ENCODE measurements around the gene HCAR2.
"Not testable (repeated sequence)": the region's sequence is repeated elsewhere in the genome, so short reads cannot be mapped to it uniquely, and the experiment has no call there.

Gene HCAR2

GRCh38 chr12:122702890-122703611 is at the start of gene HCAR2:
HCAR2 (minus strand) TSS chr12:122703357; CDS start chr12:122703283, 74 bp downstream.
- H3K4me1 Mint-ChIP-seq, CTCF ChIA-PET, H3K27me3 Mint-ChIP-seq, H3K36me3 Mint-ChIP-seq, H3K4me3 Mint-ChIP-seq, DNase-seq, H3K9me3 Mint-ChIP-seq, H3K27ac Mint-ChIP-seq: not testable (repeated sequence)

DNA sequence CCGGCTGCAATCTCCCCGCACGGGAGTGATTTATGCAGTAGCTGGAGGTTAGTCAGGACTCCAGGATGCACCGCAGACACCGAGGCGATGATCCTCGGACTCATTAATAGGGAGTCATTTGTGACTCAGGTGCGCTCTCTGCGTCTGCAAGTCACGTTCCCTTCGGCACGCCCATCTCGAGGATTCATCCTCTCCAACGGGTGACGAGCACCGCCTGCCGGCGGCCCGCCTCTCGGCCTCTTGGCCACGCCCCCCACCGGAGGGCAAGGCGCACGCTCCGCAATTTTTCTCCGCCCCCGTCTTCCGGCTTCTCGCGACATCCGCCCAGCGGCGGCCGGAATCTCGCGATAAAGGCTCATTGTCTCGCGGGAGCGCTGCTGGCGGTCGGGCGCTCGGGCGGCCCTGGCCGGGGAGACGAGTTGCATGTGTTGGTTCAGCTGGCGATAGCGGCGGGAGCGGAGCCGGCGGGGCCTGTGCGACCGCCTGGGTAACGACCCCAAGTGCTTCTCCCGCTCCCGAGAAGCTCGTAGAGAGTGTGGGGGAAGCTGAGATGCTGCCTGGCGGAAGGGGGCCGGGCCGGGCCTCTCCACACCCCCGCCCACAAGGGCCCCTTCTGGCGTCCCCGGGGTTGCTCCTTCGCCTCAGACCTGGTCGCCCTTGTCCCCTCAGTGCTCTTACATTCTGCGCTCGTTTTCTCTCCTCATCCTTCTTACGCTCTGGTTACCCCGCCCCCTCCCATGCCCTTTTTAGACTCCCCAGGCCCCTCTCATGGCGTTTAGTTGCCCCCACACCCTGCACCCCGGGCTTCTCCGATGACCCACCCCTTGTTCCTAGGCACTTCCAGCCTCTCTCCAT is 49.5 kb upstream of the HCAR2 start, which contains the start of gene DENR:
DENR (plus strand) TSS at position 361 of the 855 bp plus-strand sequence. CDS start 878 bp downstream, outside the sequence.
- Mint-ChIP-seq H3K4me3 (peak within 1 kb of the TSS; percentile 96), H3K27ac (peak within 1 kb of the TSS; percentile 95), H3K4me1 (peaks cover 64% of the 10 kb centered on the region), H3K36me3 (peaks cover 40% of the 10 kb centered on the region), H3K27me3 (no peaks in the 10 kb centered on the region), H3K9me3 (no peaks in the 10 kb centered on the region)
- CTCF ChIA-PET: interaction anchor here (0.6 to 3.0 kb wide), 4 partner anchors 107 to 353 kb away, joined by 3 to 30 read pairs (median 4); partner anchors contain the start of gene ZCCHC8
- DNase-seq: peak; percentile 99

GRCh38 chr12:122750781-122751515 is 47.8 kb upstream of the HCAR2 start:
- CTCF ChIA-PET, DNase-seq, H3K9me3 Mint-ChIP-seq, H3K27me3 Mint-ChIP-seq: not testable (repeated sequence)
- Mint-ChIP-seq H3K36me3 (peaks cover 27% of the 10 kb centered on the region), H3K4me1 (peaks cover 50% of the 10 kb centered on the region), H3K27ac (peak overlapping the region; percentile 70), H3K4me3 (peak overlapping the region; percentile 96)

- Mint-ChIP-seq H3K9me3 (no peaks in the 10 kb centered on the region), H3K4me3 (no peak overlapping the region), H3K4me1 (peaks cover 42% of the 10 kb centered on the region), H3K27me3 (no peaks in the 10 kb centered on the region), H3K27ac (no peak overlapping the region), H3K36me3 (peaks cover 19% of the 10 kb centered on the region)
- DNase-seq: no peak
- CTCF ChIA-PET: no interaction called here
These were observed 46.6 kb upstream of the HCAR2 start for GRCh38 chr12:122749569-122750332.

DNA sequence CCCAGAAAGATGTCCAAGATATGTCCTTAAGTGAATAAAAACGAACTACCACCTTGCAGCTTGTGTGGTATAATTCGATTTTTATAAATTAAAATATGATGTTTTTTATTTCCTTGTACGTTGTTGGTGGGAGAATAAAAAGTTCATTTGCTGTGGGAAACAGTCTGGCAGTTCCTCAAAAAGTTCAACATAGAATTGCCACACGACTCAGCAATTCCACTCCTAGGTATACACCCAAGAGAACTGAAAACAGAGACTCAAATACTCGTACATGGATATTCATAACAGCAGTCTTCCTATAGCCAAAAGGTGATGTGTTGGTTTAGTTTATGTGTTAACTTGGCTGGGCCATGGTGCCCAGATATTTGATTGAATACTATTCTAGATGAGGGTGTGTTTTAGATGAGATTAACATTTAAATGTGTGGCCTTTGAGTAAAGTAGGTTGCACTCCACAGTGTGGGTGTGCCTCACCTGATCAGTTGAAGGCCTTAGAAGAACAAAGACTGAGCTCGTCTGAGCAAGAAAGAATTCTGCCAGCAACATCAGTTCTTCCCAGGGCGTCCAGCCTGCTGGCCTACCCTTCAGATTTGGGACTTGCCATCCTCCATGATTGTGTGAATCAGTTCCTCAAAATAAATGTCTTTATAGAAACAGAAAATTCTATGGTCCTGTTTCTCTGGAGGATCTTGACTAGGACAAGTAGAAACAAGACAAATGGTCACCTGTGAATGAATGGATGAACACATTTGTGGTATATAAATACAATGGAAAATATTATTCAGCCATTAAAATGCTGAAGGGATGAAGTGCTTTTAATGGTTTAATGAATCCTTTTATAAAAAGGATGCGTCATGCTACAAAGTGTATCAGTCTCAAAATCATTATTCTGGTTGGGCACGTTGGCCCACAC is 44.3 kb upstream of the HCAR2 start:
- Mint-ChIP-seq H3K27ac (no peak overlapping the region), H3K36me3 (no peaks in the 10 kb centered on the region), H3K9me3 (no peaks in the 10 kb centered on the region), H3K27me3 (no peaks in the 10 kb centered on the region), H3K4me1 (peaks cover 21% of the 10 kb centered on the region), H3K4me3 (no peak overlapping the region)
- no peak for DNase-seq
- CTCF ChIA-PET: no interaction called here

GRCh38 chr12:122743895-122744525 is 40.9 kb upstream of the HCAR2 start:
- Mint-ChIP-seq H3K4me1 (no peaks in the 10 kb centered on the region), H3K36me3 (no peaks in the 10 kb centered on the region), H3K4me3 (no peak overlapping the region), H3K27me3 (no peaks in the 10 kb centered on the region), H3K27ac (no peak overlapping the region), H3K9me3 (no peaks in the 10 kb centered on the region)
- CTCF ChIA-PET: no interaction called here
- DNase-seq: no peak

- H3K36me3 Mint-ChIP-seq: peaks cover 2% of the 10 kb centered on the region
- no peak for DNase-seq
- H3K27me3 Mint-ChIP-seq: no peaks in the 10 kb centered on the region
- peaks cover 2% of the 10 kb centered on the region for H3K9me3 Mint-ChIP-seq
- CTCF ChIA-PET: no interaction called here
- H3K4me3 Mint-ChIP-seq: no peak overlapping the region
- H3K27ac Mint-ChIP-seq: no peak overlapping the region
- H3K4me1 Mint-ChIP-seq: peaks cover 7% of the 10 kb centered on the region
These were observed 37.2 kb upstream of the HCAR2 start for GRCh38 chr12:122740351-122740750.

DNA sequence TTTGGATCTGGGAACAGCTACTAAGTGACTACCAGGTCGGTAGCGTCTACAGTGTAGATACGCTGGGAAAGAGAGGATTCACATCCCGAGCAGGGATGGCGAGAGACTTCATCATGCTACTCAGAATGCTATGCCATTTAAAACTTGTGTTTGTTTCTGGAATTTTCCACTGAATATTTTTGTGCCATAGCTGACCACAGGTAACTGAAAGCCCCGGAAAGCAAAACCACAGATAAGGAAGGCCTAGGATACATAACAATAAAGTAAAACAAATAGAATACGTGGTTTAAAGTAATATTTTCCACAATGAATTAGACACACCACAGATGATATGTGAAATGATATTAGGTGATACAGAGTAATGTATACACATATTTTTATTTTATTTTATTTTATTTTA is 35.4 kb upstream of the HCAR2 start:
- H3K4me3 Mint-ChIP-seq: no peak overlapping the region
- no peaks in the 10 kb centered on the region for H3K27me3 Mint-ChIP-seq
- H3K36me3 Mint-ChIP-seq: peaks cover 2% of the 10 kb centered on the region
- no peak overlapping the region for H3K27ac Mint-ChIP-seq
- no peak for DNase-seq
- peaks cover 2% of the 10 kb centered on the region for H3K9me3 Mint-ChIP-seq
- H3K4me1 Mint-ChIP-seq: peaks cover 14% of the 10 kb centered on the region
- CTCF ChIA-PET: no interaction called here

DNA sequence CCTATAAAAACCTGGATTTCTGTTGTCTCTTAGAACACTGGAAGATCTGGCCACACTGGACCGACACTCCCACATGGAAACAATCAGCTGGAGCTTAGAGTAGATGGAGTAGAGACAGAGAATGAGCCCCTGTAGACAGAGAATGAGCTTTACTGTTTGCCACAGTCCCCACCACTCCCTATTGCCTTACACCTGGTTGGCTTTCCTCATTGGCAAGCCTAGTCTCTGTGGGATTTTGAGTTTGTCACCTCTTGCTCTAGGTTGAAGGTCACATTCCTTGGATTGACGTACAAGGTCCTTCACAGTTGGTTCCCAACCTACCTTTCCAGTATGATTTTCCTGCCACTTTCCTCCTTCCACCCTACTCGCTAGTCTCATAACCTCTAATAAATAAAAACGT is 29.5 kb upstream of the HCAR2 start:
- CTCF ChIA-PET: interaction anchor here (0.6 kb wide), 1 partner anchor 63 kb away, joined by 3 read pairs; no protein-coding TSS in a partner anchor
- DNase-seq: no peak
- H3K4me3 Mint-ChIP-seq: no peak overlapping the region
- H3K9me3 Mint-ChIP-seq: peaks cover 7% of the 10 kb centered on the region
- peaks cover 67% of the 10 kb centered on the region for H3K4me1 Mint-ChIP-seq
- H3K36me3 Mint-ChIP-seq: peaks cover 4% of the 10 kb centered on the region
- peak overlapping the region; percentile 39 for H3K27ac Mint-ChIP-seq
- H3K27me3 Mint-ChIP-seq: peaks cover 3% of the 10 kb centered on the region

- Mint-ChIP-seq H3K4me1 (peaks cover 70% of the 10 kb centered on the region), H3K36me3 (peaks cover 4% of the 10 kb centered on the region), H3K9me3 (peaks cover 7% of the 10 kb centered on the region), H3K27ac (peak overlapping the region; percentile 39), H3K4me3 (no peak overlapping the region), H3K27me3 (peaks cover 3% of the 10 kb centered on the region)
- DNase-seq: peak; percentile 54
- CTCF ChIA-PET: interaction anchor here (0.6 kb wide), 1 partner anchor 63 kb away, joined by 3 read pairs; no protein-coding TSS in a partner anchor
These were observed 29.0 kb upstream of the HCAR2 start for GRCh38 chr12:122732170-122732569.

DNA sequence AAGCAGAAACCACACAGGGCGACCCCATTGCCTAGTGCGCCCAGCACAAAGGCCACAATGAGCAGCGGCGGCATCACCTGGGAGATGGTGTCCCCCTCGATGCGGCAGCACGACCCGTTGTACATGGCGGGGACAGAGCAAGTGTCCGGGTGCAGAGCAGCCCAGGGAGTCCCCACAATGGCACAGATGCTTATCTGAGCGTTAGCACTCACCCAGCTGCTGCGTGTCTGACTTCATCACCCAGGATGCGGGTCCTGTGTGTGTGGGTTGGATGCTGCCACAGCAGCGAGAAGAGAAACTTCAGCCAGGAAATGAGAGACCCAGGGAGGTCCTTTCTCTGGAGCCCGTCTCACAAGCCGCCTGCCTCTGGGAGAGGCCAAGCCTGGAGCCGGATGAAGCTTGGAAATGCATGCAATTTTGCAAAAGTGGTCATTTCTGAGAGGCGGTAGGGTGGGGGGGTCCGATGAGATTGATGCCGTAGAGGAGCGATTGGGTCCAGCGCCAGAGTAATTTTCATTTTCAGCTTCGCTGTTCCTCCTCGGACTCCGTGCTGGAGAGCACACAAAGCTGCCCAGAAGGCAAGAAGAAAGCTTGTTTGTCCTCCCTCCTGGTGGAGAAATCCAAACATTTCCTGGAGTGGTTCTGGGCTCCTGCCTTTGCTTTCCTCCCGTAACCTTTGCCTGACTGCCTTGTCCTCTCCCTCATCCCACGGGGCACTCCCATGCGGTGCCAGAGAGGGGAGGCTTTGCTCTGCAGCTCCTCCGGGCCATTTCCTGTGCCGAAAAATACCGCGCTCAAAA is 27.3 kb upstream of the HCAR2 start, which contains the start of gene HCAR1:
HCAR1 (minus strand) TSS at position 630 of the 800 bp plus-strand sequence; CDS start at position 125, 505 bp downstream.
- Mint-ChIP-seq H3K27ac (peak within 1 kb of the TSS; percentile 87), H3K4me3 (peak within 1 kb of the TSS; percentile 47), H3K27me3 (peaks cover 3% of the 10 kb centered on the region), H3K4me1 (peaks cover 80% of the 10 kb centered on the region), H3K36me3 (peaks cover 2% of the 10 kb centered on the region), H3K9me3 (peaks cover 5% of the 10 kb centered on the region)
- CTCF ChIA-PET: no interaction called here
- peak; percentile 82 for DNase-seq

Measured in activated naive CD4-positive, alpha-beta T cell treated with anti-CD3 and anti-CD28 coated beads, Interleukin-2, amount 10 ng/mL, durations not matched to agents 7 days and 5 days (primary cell).